Endodermal cell (in vitro differentiated cells): ENCODE results near the gene SLC66A2. TPM values are rescaled to one million over a fixed set of nuclear protein-coding genes. Genes with fewer than 3 reads are reported as not detected.
A peak's percentile ranks its signal among the peaks of the same experiment; 100 is the strongest.

Experiments used
- DNase-seq: peaks from one replicate; pipeline ENCODE4 v3.0.0-alpha.2; 2017
- H3K27ac ChIP-seq: 2 replicates; pipeline ENCODE4 v1.5.1; 2013; ENCODE audit warnings: mild to moderate bottlenecking, low read depth, low read length, moderate library complexity
- H3K27me3 ChIP-seq: 2 replicates; pipeline ENCODE4 v1.6.1; 2013; ENCODE audit warnings: mild to moderate bottlenecking, low read length, moderate library complexity; ENCODE audit not compliant: insufficient read depth, control insufficient read depth, poor library complexity, severe bottlenecking
- H3K36me3 ChIP-seq: 2 replicates; pipeline ENCODE4 v1.7.0; 2013; ENCODE audit warnings: mild to moderate bottlenecking, low read length, moderate library complexity; ENCODE audit not compliant: control insufficient read depth, insufficient read depth
- H3K4me1 ChIP-seq: one replicate; pipeline ENCODE4 v1.7.0; 2013; ENCODE audit warnings: low read length; ENCODE audit not compliant: control insufficient read depth, insufficient read depth
- H3K4me3 ChIP-seq: 2 replicates; pipeline ENCODE4 v1.5.1; 2013; ENCODE audit warnings: mild to moderate bottlenecking, low read length, moderate library complexity
- H3K9ac ChIP-seq: 2 replicates; pipeline ENCODE4 v1.6.1; 2013; ENCODE audit warnings: mild to moderate bottlenecking, low read length, moderate library complexity; ENCODE audit not compliant: poor library complexity, severe bottlenecking; ENCODE audit errors: extremely low read depth
- H3K9me3 ChIP-seq: 2 replicates; pipeline ENCODE4 v1.6.1; 2013; ENCODE audit warnings: mild to moderate bottlenecking, low read length, moderate library complexity; ENCODE audit not compliant: control insufficient read depth
- H3K27ac Mint-ChIP-seq: 2 replicates; pipeline ENCODE4 v1.8.0; 2020; ENCODE audit warnings: mixed read lengths
- H3K27me3 Mint-ChIP-seq: 2 replicates; pipeline ENCODE4 v1.8.0; 2021; ENCODE audit warnings: mild to moderate bottlenecking, mixed read lengths; ENCODE audit not compliant: insufficient read depth
- H3K36me3 Mint-ChIP-seq: 2 replicates; pipeline ENCODE4 v1.8.0; 2020; ENCODE audit warnings: low read depth, mixed read lengths
- H3K4me1 Mint-ChIP-seq: 2 replicates; pipeline ENCODE4 v1.8.0; 2020; ENCODE audit warnings: mixed read lengths
- H3K4me3 Mint-ChIP-seq: 2 replicates; pipeline ENCODE4 v1.8.0; 2020; ENCODE audit warnings: mild to moderate bottlenecking, moderate library complexity, mixed read lengths
- H3K9me3 Mint-ChIP-seq: 2 replicates; pipeline ENCODE4 v1.8.0; 2020; ENCODE audit warnings: mild to moderate bottlenecking, mixed read lengths
- WGBS, 2 experiments: methylation state at CpG; one replicate each; pipeline versions ENCODE4 v1.1.5 to v1.1.7; 2013; ENCODE audit warnings: missing lambda C conversion rate in 2 of 2, mixed read lengths in 1 of 2; ENCODE audit not compliant: insufficient coverage in 1 of 2, insufficient read length in 1 of 2; 5-methylcytosine and 5-hydroxymethylcytosine counted together
- total RNA-seq, 2 donors: library from RNA; stranded (reverse); fragmentation: NEBNext Ultra II Directional in 1 of 2; extraction: Animal tissue kit (Norgen Biotek cat#: 25700) in 1 of 2; gene quantifications; 2 replicates in 1 of 2; 3 replicates in 1 of 2; pipeline ENCODE4 v1.2.1, GENCODE V29; 2021
- TF ChIP-seq, protein P1 (sequence below): fragments of 200-600 bp; sonication (generic); conservative IDR thresholded peaks from 2 replicates; pipeline ENCODE4 v1.5.0; 2021; ENCODE audit warnings: antibody characterized with exemption, mild to moderate bottlenecking

SLC66A2 gene
- total RNA-seq, 2 donors from 2014 or later = 30.3 to 32.4 TPM

DNA sequence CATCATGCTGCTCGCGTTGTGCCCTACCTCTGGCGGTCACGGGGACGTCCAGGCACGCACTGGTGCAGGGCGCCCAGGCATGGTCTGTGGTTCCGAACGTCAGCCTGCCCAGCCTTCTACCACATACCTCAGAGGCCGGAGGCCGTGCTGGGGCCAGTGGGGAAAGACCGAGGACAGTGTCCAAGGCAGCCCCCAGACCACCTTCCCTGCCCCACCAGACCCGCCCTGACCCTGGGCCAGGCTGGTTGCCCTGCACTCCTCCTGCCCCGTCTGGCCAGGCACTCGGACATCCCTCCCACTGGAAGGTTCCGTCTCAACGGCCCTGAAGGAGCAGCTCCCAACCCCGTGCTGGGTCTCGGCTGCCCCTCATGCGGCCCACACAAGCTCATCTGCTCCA, 32.8 kb downstream of the SLC66A2 start:
- Histone ChIP-seq H3K36me3 (peaks cover 21% of the 10 kb centered on the region), H3K4me1 (no peaks in the 10 kb centered on the region), H3K27ac (no peak overlapping the region), H3K9me3 (no peaks in the 10 kb centered on the region), H3K27me3 (no peaks in the 10 kb centered on the region), H3K9ac (no peak overlapping the region), H3K4me3 (no peak overlapping the region)
- H3K4me3 Mint-ChIP-seq = no peak overlapping the region
- peaks cover under 1% of the 10 kb centered on the region for H3K4me1 Mint-ChIP-seq
- H3K27ac Mint-ChIP-seq = no peak overlapping the region
- H3K36me3 Mint-ChIP-seq = peaks cover 39% of the 10 kb centered on the region
- TF ChIP-seq, protein P1, sequence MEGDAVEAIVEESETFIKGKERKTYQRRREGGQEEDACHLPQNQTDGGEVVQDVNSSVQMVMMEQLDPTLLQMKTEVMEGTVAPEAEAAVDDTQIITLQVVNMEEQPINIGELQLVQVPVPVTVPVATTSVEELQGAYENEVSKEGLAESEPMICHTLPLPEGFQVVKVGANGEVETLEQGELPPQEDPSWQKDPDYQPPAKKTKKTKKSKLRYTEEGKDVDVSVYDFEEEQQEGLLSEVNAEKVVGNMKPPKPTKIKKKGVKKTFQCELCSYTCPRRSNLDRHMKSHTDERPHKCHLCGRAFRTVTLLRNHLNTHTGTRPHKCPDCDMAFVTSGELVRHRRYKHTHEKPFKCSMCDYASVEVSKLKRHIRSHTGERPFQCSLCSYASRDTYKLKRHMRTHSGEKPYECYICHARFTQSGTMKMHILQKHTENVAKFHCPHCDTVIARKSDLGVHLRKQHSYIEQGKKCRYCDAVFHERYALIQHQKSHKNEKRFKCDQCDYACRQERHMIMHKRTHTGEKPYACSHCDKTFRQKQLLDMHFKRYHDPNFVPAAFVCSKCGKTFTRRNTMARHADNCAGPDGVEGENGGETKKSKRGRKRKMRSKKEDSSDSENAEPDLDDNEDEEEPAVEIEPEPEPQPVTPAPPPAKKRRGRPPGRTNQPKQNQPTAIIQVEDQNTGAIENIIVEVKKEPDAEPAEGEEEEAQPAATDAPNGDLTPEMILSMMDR = no peak
- no peaks in the 10 kb centered on the region for H3K27me3 Mint-ChIP-seq
- WGBS, 2 experiments = 96 to 97% methylated on average over 16 to 20 of the region's 20 CpGs
- peak; percentile 22 for DNase-seq
- H3K9me3 Mint-ChIP-seq = no peaks in the 10 kb centered on the region

DNA sequence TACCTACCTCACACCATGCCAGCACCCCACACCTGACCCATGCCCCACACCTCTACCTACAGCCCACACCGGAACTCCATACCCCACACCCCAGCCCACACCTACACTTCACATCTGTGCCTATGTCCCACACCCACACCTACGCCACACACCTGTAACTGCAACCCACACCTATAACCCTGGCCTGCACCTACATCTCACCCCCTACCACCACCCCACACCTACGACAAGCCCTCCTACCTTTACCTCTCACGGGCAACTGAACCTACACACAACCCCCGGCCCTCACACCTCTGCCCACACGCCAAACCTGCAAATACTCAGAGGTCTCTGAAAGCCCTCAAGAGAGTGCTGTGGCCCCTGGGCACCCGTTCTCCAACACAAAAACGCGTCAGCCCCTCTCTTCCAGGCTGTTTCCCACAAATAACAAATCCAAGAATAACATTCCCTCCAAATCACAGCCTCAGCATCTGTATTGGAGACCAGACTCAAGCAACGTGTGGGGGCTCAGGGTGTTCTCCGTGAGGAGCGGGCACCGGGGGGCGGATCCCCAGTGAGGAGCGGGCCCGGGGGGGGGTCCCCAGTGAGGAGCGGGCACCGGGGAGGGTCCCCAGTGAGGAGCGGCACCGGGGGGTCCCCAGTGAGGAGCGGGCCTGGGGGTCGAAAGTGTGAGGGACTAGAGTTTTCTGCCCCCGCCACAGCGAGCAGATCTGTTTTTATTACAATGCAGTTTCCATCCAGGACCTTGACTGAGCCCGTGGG, 33.4 kb downstream of the SLC66A2 start:
- Mint-ChIP-seq H3K9me3 (no peaks in the 10 kb centered on the region), H3K36me3 (peaks cover 40% of the 10 kb centered on the region), H3K4me1 (peaks cover 5% of the 10 kb centered on the region), H3K27ac (no peak overlapping the region), H3K27me3 (no peaks in the 10 kb centered on the region), H3K4me3 (no peak overlapping the region)
- no peak overlapping the region for H3K9ac ChIP-seq
- peaks cover 21% of the 10 kb centered on the region for H3K36me3 ChIP-seq
- no peaks in the 10 kb centered on the region for H3K27me3 ChIP-seq
- 93 to 98% methylated on average over 6 to 21 of the region's 25 CpGs for WGBS, 2 experiments
- TF ChIP-seq, protein P1 = no peak
- DNase-seq = no peak
- no peak overlapping the region for H3K4me3 ChIP-seq
- no peak overlapping the region for H3K27ac ChIP-seq
- H3K9me3 ChIP-seq = no peaks in the 10 kb centered on the region
- H3K4me1 ChIP-seq = no peaks in the 10 kb centered on the region

DNA sequence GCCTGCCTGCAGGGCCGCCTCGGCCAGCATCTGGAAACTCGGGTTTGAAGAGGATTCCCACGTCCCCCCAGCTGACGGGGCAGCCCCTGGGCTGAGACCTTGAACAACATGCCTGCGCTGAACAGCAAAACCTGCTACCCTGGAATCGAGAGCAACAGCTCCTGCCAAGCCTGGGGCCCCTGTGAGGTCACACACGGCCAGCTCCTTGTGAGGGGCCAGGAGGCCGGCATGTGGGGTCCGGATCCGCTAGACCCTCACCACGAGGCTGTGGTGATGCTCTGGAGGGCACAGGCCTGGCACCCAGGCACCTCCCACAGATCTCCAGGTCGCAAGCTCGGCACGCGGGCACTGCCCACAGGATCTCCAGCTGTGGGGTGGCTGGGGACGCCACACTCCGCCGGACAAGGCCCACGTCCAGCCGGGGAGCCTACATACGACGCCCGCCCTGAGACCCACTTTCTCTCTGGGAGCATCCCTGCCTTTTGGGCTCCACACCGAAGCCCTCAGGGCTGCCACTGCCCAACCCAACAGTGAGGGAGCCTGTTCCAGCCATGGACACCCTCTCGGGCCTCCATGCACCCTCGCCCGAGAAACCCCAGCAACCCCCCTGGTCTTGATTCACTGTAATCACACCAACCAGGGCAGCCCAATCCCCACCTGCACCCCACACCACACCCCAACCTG, 34.1 kb downstream of the SLC66A2 start:
- Mint-ChIP-seq H3K9me3 (no peaks in the 10 kb centered on the region), H3K4me3 (no peak overlapping the region), H3K36me3 (peaks cover 42% of the 10 kb centered on the region), H3K27me3 (no peaks in the 10 kb centered on the region), H3K27ac (no peak overlapping the region), H3K4me1 (peaks cover 5% of the 10 kb centered on the region)
- no peak overlapping the region for H3K27ac ChIP-seq
- no peak overlapping the region for H3K9ac ChIP-seq
- H3K27me3 ChIP-seq = no peaks in the 10 kb centered on the region
- H3K9me3 ChIP-seq = no peaks in the 10 kb centered on the region
- peak; percentile 16 for DNase-seq
- H3K4me1 ChIP-seq = no peaks in the 10 kb centered on the region
- WGBS, 2 experiments = 92 to 96% methylated on average over 5 to 28 of the region's 28 CpGs
- TF ChIP-seq, protein P1 = no peak
- no peak overlapping the region for H3K4me3 ChIP-seq
- H3K36me3 ChIP-seq = peaks cover 20% of the 10 kb centered on the region
